HEK293T (cell line): ENCODE results near the gene POLR2F.

ENCODE experiments used
- CTCF ChIA-PET: fragments of 350-600 bp; formaldehyde crosslinking; extraction: SDS; loops from one replicate; lab custom pipeline; 2021; ENCODE audit warnings: antibody characterized with exemption, inconsistent platforms; lab: Yijun Ruan, JAX
- POLR2A ChIA-PET: fragments of 350-600 bp; formaldehyde crosslinking; extraction: SDS; loops from one replicate; lab custom pipeline; 2020; ENCODE audit warnings: antibody characterized with exemption, inconsistent platforms; lab: Yijun Ruan, JAX
- DNase-seq: peaks from one replicate; pipeline ENCODE4 v3.0.0; 2012; ENCODE audit warnings: mixed read lengths; ENCODE audit errors: extremely low spot score
- ARNT ChIP-seq: fragments of 450-650 bp; IDR thresholded peaks from 2 replicates; pipeline ENCODE4 v1.6.1; 2017; ENCODE audit warnings: mild to moderate bottlenecking
- BHLHE40 ChIP-seq: fragments of 450-650 bp; IDR thresholded peaks from 2 replicates; pipeline ENCODE4 v1.6.1; 2016; ENCODE audit warnings: mild to moderate bottlenecking, moderate library complexity, borderline replicate concordance
- CTBP1 ChIP-seq: fragments of 450-650 bp; IDR thresholded peaks from 2 replicates; pipeline ENCODE4 v1.6.1; 2016; ENCODE audit warnings: borderline replicate concordance
- ELF4 ChIP-seq: fragments of 450-650 bp; IDR thresholded peaks from 2 replicates; pipeline ENCODE4 v1.6.1; 2017; ENCODE audit warnings: antibody characterized with exemption
- FOXA1 ChIP-seq: fragments of 450-650 bp; IDR thresholded peaks from 2 replicates; pipeline ENCODE4 v1.6.1; 2016; ENCODE audit warnings: mild to moderate bottlenecking
- FOXK2 ChIP-seq: fragments of 450-650 bp; IDR thresholded peaks from 2 replicates; pipeline ENCODE4 v1.6.1; 2016; ENCODE audit warnings: mild to moderate bottlenecking
- FOXM1 ChIP-seq: fragments of 450-650 bp; IDR thresholded peaks from 2 replicates; pipeline ENCODE4 v1.6.1; 2017; ENCODE audit warnings: mild to moderate bottlenecking, borderline replicate concordance
- HDGF ChIP-seq: fragments of 450-650 bp; IDR thresholded peaks from 2 replicates; pipeline ENCODE4 v1.6.1; 2017; ENCODE audit warnings: antibody characterized with exemption, borderline replicate concordance
- L3MBTL2 ChIP-seq: fragments of 450-650 bp; conservative IDR thresholded peaks from 2 replicates; pipeline ENCODE4 v1.6.1; 2016; ENCODE audit warnings: mild to moderate bottlenecking
- LEF1 ChIP-seq: fragments of 450-650 bp; IDR thresholded peaks from 2 replicates; pipeline ENCODE4 v1.6.1; 2017; ENCODE audit warnings: mild to moderate bottlenecking, borderline replicate concordance
- NFRKB ChIP-seq: fragments of 450-650 bp; IDR thresholded peaks from 2 replicates; pipeline ENCODE4 v1.6.1; 2016; ENCODE audit warnings: mild to moderate bottlenecking, moderate library complexity
- SP1 ChIP-seq: fragments of 450-650 bp; IDR thresholded peaks from 2 replicates; pipeline ENCODE4 v1.6.1; 2017
- SUZ12 ChIP-seq: fragments of 450-650 bp; IDR thresholded peaks from 2 replicates; pipeline ENCODE4 v1.6.1; 2016; ENCODE audit warnings: mild to moderate bottlenecking
- TARDBP ChIP-seq: fragments of 450-650 bp; IDR thresholded peaks from 2 replicates; pipeline ENCODE4 v1.6.1; 2016
- ZNF384 ChIP-seq: fragments of 450-650 bp; IDR thresholded peaks from 2 replicates; pipeline ENCODE4 v1.6.1; 2016
- TF ChIP-seq, protein P1 (sequence below): fragments of 450-650 bp; IDR thresholded peaks from 2 replicates; pipeline ENCODE4 v1.6.1; 2016

The POLR2F gene

DNA sequence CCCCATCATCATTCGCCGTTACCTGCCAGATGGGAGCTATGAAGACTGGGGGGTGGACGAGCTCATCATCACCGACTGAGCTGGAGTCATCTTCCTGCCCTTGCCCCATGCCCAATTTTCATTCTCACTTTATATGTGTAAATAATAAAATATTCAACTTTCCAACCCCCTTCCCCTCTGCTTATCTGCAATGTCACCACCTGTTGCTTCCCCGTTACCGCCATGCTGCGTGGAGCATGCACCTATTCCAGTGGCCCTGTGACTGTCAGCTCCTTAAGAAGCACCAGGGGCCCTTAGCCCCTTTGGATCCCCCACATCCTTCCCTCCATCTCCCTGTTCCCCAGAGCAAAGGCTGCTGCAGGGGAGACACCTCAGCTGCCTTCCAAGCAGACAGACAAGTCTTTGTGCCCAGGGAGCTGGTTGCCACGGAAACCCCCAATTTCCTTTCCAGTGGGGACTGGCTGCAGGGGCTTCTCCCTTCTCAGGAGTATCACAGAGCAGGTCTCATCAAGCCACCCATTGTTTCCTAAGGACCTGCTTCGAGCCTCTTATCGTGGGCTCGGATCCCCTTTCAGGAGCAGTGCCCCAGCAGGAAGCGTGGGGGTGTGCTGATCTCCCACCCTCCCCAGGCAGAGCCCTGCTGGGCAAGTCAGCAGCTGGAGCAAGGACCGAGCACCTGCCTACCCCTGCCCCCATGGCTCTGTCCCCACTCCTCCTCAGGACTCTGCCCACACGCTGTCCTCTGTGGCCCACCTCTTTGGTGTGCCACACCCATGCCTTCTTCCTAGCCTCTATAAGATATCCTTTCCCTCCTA, 14.3 kb downstream of the POLR2F start:
- ChIA-PET CTCF (interaction anchor here (0.6 to 1.4 kb wide), 2 partner anchors 13 to 77 kb away, joined by 3 to 5 read pairs; no protein-coding TSS in a partner anchor), POLR2A (no interaction called here)
- TF ChIP-seq ELF4 (no peak), ARNT (no peak)
- no peak for DNase-seq

DNA sequence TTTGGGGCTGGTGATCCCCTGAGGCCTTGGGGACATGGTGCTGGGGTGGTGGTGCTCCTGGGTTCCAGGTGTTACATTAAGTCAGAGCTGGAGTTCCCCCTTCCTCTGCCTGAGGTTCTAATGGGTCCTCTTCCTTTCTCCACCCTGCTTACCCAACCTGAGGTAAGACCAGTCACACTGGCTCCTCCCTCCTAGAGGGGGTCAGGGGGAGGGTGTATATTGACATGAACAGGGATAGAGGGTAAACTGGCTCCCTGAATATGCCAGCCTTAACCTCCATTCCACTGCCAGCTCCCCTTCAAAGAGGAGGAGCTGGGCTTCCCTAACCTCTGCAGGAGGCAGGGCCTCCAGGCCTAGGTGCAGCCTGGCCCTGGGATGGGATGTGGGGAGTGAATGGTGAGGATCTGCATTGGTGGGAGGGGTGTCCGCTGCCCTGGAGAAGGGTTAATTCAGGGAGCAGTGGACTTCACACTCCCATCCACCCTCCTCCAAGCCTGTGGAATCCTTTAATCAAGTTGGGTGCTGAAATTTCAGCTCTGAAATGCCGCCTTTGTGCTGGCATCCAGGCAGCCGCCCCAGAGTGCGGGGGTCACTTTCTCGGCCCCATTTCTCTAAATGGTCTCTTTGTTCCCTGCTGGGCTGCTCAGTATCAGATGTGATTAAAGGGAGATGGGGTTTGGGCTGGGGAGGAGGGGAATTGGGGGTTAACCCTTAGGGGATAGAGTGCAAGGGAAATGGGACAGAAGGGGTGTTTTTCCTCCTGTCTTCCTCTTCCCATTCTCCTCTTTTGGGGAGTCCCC, 15.2 kb downstream of the POLR2F start:
- CTCF ChIA-PET = interaction anchor here (0.6 to 1.4 kb wide), 3 partner anchors 10 to 78 kb away, joined by 3 to 7 read pairs (median 5); no protein-coding TSS in a partner anchor
- DNase-seq = no peak
- POLR2A ChIA-PET = no interaction called here
- no peak for TF ChIP-seq FOXK2
- TF ChIP-seq SP1 = no peak
- TF ChIP-seq FOXA1 = no peak
- TF ChIP-seq HDGF = no peak
- TF ChIP-seq TARDBP = no peak
- TF ChIP-seq ZNF384 = no peak
- no peak for TF ChIP-seq ELF4
- no peak for TF ChIP-seq CTBP1
- TF ChIP-seq NFRKB = no peak

DNA sequence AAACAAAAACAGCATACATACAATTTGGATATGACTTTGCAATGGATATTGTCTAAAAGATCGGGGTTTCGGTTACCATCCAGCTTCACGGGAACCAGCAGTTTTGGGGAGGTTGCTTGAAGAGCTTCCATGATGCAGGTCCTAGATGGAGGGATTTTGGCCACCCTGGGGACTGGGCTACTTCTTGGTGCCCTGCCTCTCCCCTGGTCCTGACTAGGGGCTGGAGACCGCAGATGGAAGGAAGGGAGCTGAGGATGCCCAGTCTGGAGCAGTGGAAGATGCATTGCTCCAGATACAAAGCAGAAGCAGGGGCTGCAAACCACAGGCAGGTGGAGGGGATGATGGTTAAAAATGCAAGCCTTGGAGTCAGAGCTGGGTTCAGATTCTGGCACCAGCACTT, 17.4 kb downstream of the POLR2F start:
- no peak for DNase-seq
- TF ChIP-seq ELF4 (no peak), FOXM1 (no peak), SUZ12 (no peak)
- CTCF ChIA-PET = interaction anchor here (0.9 kb wide), 1 partner anchor 133 kb away, joined by 3 read pairs; no protein-coding TSS in a partner anchor
- POLR2A ChIA-PET = interaction anchor here (1.0 to 3.5 kb wide), 3 partner anchors 17 to 166 kb away, joined by 3 to 15 read pairs (median 5); partner anchors contain the start of genes C22orf23, MICALL1 and POLR2F

DNA sequence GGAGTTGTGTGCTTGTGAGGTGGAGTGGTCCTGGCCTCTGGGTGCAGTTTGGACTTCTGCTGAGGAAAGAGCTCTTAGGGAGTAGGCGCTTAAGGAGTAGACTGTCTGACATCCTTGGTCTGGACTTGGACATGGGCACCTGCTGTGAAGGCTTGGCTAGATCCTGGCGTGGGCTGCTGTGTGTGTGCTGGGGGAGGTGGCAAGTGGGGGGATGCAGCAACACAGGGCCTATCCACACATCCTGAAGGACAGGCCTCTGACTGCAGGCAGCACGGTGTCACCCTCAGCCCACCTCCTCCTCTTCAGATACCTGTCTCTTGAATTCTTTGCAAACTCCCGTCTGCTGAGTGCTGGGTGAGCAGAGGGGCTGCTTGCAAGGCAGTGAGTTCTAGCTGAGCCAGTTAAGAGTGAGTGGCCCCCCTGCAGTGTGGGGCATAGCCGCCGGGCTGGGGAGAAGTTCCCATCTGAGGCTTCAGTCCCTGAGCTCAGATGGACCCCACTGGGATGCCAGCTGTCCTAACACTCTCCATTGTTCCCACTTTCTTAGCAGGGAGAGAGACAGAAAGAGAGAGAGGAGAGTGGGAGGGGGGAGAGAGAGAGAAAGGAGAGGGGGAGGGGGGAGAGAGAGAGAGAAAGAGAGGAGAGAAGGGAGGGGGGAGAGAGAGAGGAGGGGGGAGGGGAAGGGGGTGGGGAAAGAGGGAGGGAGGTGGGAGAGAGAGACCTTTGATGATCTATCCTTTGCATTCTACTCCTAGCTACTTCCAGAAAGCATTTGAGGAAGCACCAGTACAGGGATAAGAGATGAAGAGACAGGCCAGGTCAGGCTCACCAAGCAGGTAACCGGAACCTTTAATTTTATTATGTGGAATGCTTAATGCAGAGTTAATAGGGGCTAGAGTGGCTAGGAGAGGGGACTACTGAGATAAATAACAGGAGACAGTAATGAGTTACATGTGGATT, 18.3 kb downstream of the POLR2F start:
- POLR2A ChIA-PET = interaction anchor here (0.5 to 3.5 kb wide), 3 partner anchors 13 to 66 kb away, joined by 3 to 15 read pairs (median 5); partner anchors contain the start of genes C22orf23, MICALL1 and POLR2F

DNA sequence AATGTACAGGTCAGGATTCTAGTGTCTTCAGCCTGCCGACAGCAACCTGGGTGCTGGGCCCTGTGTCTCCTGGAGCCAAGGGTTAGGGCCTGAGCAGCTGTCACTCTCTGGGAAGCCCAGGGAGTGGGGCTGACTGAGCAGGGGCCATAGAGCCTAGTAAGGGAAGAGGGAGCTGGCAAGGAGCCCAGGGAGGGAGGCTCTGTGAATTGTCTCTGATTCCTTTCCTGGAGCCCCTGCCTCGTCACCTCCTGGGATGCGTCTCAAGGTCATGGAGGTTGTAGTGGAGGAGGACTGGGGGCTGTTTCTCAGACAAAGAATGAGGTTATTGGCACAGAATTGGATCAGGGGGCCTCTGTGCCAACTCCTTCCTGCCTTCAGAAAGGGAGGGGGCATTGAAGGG, 19.0 kb downstream of the POLR2F start:
- ChIA-PET CTCF (no interaction called here), POLR2A (interaction anchor here (3.5 kb wide), 1 partner anchor 19 kb away, joined by 15 read pairs; the partner anchor contains the start of genes C22orf23 and POLR2F)
- TF ChIP-seq FOXM1 (no peak), FOXA1 (no peak)
- no peak for DNase-seq

More for the DNA sequence above, 18.3 kb downstream of the POLR2F start:
- CTCF ChIA-PET = interaction anchor here (0.9 kb wide), 1 partner anchor 133 kb away, joined by 3 read pairs; no protein-coding TSS in a partner anchor
- DNase-seq = no peak
- no peak for TF ChIP-seq BHLHE40
- TF ChIP-seq FOXA1 = no peak
- no peak for TF ChIP-seq SP1
- no peak for TF ChIP-seq NFRKB
- TF ChIP-seq FOXM1 = no peak
- no peak for TF ChIP-seq FOXK2
- no peak for TF ChIP-seq HDGF
- no peak for TF ChIP-seq TARDBP
- TF ChIP-seq ARNT = no peak
- no peak for TF ChIP-seq L3MBTL2
- TF ChIP-seq CTBP1 = no peak
- TF ChIP-seq SUZ12 = no peak
- TF ChIP-seq, protein P1, sequence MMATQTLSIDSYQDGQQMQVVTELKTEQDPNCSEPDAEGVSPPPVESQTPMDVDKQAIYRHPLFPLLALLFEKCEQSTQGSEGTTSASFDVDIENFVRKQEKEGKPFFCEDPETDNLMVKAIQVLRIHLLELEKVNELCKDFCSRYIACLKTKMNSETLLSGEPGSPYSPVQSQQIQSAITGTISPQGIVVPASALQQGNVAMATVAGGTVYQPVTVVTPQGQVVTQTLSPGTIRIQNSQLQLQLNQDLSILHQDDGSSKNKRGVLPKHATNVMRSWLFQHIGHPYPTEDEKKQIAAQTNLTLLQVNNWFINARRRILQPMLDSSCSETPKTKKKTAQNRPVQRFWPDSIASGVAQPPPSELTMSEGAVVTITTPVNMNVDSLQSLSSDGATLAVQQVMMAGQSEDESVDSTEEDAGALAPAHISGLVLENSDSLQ = no peak
- TF ChIP-seq LEF1 = no peak

DNA sequence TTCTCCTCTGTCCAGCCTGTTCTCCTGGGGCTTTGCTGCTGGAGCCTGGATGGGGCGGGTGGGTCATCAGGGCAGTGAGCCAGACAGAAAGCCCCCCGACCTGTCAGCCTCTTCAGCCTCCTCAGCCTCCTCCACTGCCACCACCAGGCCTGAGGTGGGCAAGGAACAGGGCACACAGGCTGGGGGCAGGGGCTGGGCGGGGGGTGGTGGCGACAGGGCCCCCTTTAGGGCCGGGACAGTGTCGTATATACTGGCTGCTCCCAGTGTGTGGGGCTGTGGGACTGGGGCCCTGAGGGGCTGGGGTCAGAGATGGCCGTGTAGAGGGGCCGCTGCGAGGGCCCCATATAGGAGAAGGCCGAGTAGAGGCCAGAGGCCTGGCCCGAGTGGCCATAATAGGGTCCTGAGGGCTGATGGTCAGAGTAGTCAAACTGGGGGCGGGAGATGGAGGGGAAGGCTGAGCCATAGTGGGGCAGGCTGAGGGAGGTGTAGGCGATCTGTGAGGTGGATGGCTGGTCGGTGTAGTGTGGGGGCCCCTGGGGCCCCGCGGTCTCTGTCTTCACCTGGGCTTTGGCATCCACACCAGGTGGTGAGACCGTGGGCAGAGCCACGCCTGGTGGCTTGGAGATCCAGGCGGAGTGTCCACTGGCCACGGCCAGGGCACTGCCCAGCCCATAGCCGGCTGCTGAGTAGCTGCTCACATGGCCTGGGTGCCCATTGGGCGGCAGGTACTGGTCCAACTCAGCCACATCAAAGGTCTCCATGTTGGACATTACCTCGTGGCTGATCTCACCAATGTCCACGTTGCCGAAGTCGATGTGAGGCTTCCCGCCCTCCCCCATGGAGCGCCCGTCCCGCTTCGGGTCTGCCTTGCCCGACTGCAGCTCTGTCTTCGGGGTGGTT, 20.0 kb downstream of the POLR2F start:
- ChIA-PET POLR2A (no interaction called here), CTCF (interaction anchor here (0.7 kb wide), 1 partner anchor 8 kb away, joined by 3 read pairs; no protein-coding TSS in a partner anchor)
- no peak for DNase-seq
- no peak for TF ChIP-seq BHLHE40
